Measurements from ENCODE around the gene KHDRBS2. TPM values are rescaled to one million over a fixed set of nuclear protein-coding genes. Genes with fewer than 3 reads are reported as not detected.
A peak's percentile ranks its signal among the peaks of the same experiment; 100 is the strongest.

The KHDRBS2 gene
- total and polyA plus RNA-seq, 2 experiments from 2014 or later, result 5.4 to 11.7 TPM

DNA sequence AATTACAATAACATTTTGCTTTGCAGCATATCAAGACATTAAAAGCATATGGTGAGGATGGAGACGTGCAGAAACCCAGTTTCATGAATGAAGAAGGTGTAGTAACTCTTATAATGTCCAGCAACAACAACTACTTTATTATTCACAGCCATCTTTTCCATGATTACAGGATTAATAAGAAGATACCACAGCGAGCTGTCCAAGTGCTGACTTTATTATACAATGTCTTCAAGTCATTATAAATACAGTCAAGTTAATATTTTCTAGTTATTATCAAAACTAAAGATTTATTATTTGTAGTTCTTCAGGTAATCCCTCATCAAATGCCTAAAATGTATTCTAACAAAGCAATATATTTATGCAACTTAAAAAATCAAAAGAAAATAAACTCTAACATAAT, 2.5 kb upstream of the KHDRBS2 start:
- no peak for ATAC-seq
- H3K27ac ChIP-seq (ENCODE audit: low read depth), result no peak overlapping the region
- H3K4me3 ChIP-seq, result no peak overlapping the region
- no peaks in the 10 kb centered on the region for H3K9me2 ChIP-seq (ENCODE audit: insufficient read depth)
- Mint-ChIP-seq H3K27ac (no peak overlapping the region), H3K9me3 (no peaks in the 10 kb centered on the region; the same call in 2 of the 3 replicates), H3K27me3 (ENCODE audit: insufficient read depth, low read depth, poor library complexity) (peaks cover 1% of the 10 kb centered on the region), H3K4me1 (peaks cover 5% of the 10 kb centered on the region; the same call in 2 of the 3 replicates), H3K4me3 (no peak overlapping the region), H3K36me3 (ENCODE audit: low read depth) (no peaks in the 10 kb centered on the region)
- no peak for DNase-seq (ENCODE audit: low spot score)
- H4K20me1 ChIP-seq (replicated peaks; ENCODE audit: insufficient read depth), result no peaks in the 10 kb centered on the region
- no peak overlapping the region for H2AFZ ChIP-seq
- H3K27me3 ChIP-seq (ENCODE audit: insufficient read depth), result peaks cover 9% of the 10 kb centered on the region
- H3F3A ChIP-seq (replicated peaks; ENCODE audit: low read depth), result no peaks in the 10 kb centered on the region
- H3K79me2 ChIP-seq (replicated peaks; ENCODE audit: insufficient read depth), result 0 out of 2 replicates have a peak, but pooled peaks cover 2% of the 10 kb centered on the region
- H3K4me1 ChIP-seq (ENCODE audit: insufficient read depth), result no peaks in the 10 kb centered on the region
- H3K36me3 ChIP-seq (ENCODE audit: insufficient read depth), result no peaks in the 10 kb centered on the region
- H3K4me2 ChIP-seq, result no peak overlapping the region
- TF ChIP-seq NANOG (IDR thresholded peaks at IDR 0.05; ENCODE audit: borderline replicate concordance), result no peak
- TF ChIP-seq, protein P1, sequence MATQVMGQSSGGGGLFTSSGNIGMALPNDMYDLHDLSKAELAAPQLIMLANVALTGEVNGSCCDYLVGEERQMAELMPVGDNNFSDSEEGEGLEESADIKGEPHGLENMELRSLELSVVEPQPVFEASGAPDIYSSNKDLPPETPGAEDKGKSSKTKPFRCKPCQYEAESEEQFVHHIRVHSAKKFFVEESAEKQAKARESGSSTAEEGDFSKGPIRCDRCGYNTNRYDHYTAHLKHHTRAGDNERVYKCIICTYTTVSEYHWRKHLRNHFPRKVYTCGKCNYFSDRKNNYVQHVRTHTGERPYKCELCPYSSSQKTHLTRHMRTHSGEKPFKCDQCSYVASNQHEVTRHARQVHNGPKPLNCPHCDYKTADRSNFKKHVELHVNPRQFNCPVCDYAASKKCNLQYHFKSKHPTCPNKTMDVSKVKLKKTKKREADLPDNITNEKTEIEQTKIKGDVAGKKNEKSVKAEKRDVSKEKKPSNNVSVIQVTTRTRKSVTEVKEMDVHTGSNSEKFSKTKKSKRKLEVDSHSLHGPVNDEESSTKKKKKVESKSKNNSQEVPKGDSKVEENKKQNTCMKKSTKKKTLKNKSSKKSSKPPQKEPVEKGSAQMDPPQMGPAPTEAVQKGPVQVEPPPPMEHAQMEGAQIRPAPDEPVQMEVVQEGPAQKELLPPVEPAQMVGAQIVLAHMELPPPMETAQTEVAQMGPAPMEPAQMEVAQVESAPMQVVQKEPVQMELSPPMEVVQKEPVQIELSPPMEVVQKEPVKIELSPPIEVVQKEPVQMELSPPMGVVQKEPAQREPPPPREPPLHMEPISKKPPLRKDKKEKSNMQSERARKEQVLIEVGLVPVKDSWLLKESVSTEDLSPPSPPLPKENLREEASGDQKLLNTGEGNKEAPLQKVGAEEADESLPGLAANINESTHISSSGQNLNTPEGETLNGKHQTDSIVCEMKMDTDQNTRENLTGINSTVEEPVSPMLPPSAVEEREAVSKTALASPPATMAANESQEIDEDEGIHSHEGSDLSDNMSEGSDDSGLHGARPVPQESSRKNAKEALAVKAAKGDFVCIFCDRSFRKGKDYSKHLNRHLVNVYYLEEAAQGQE (IDR thresholded peaks at IDR 0.05; ENCODE audit: unreplicated experiment), result no peak
- no peak for TF ChIP-seq CREB1 (CRISPR knock-in tag; IDR thresholded peaks at IDR 0.05; ENCODE audit: low read depth)
- TF ChIP-seq JUNB (IDR thresholded peaks at IDR 0.05; ENCODE audit: unreplicated experiment), result no peak
- TF ChIP-seq, protein P2, sequence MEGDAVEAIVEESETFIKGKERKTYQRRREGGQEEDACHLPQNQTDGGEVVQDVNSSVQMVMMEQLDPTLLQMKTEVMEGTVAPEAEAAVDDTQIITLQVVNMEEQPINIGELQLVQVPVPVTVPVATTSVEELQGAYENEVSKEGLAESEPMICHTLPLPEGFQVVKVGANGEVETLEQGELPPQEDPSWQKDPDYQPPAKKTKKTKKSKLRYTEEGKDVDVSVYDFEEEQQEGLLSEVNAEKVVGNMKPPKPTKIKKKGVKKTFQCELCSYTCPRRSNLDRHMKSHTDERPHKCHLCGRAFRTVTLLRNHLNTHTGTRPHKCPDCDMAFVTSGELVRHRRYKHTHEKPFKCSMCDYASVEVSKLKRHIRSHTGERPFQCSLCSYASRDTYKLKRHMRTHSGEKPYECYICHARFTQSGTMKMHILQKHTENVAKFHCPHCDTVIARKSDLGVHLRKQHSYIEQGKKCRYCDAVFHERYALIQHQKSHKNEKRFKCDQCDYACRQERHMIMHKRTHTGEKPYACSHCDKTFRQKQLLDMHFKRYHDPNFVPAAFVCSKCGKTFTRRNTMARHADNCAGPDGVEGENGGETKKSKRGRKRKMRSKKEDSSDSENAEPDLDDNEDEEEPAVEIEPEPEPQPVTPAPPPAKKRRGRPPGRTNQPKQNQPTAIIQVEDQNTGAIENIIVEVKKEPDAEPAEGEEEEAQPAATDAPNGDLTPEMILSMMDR (conservative IDR thresholded peaks at IDR 0.05; ENCODE audit: low read depth in 2 of 2), result no peak
- no peak for TF ChIP-seq ZNF114 (CRISPR knock-in tag; IDR thresholded peaks at IDR 0.05)

DNA sequence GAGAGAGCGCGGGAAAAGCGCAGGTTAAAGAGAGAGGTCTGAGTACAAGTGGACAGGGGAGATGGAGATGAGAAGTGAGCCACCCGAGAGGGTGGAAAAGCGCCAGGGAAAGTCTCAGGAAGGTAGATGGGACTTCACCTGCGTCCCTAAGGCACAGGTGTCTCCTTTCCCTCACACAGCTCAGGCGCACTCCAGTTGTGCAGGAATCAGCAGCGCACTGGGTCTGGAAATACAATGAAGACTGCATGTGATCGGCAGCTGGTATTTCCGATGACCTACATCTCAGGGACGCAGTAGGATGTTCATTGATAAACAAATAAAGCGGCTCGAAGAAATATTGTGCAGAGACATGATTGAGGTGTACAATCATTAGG, 432 bp upstream of the KHDRBS2 start:
- no peak overlapping the region for H3K27ac Mint-ChIP-seq
- Histone ChIP-seq H3K9me2 (ENCODE audit: insufficient read depth) (no peaks in the 10 kb centered on the region), H3K79me2 (replicated peaks; ENCODE audit: insufficient read depth) (peaks cover 18% of the 10 kb centered on the region), H3K36me3 (ENCODE audit: insufficient read depth) (no peaks in the 10 kb centered on the region), H2AFZ (peak overlapping the region; percentile 74; the same call in 1 of the 2 replicates), H3K27me3 (ENCODE audit: insufficient read depth) (peaks cover 9% of the 10 kb centered on the region), H3K4me3 (peak overlapping the region; percentile 65), H3F3A (replicated peaks; ENCODE audit: low read depth) (no peaks in the 10 kb centered on the region), H3K4me1 (ENCODE audit: insufficient read depth) (no peaks in the 10 kb centered on the region), H3K27ac (ENCODE audit: low read depth) (no peak overlapping the region), H4K20me1 (replicated peaks; ENCODE audit: insufficient read depth) (no peaks in the 10 kb centered on the region), H3K4me2 (peak overlapping the region; percentile 73)
- no peak for TF ChIP-seq EZH2 (IDR thresholded peaks at IDR 0.05; ENCODE audit: low read depth, unreplicated experiment)
- no peak for TF ChIP-seq ZNF331 (CRISPR knock-in tag; IDR thresholded peaks at IDR 0.05; ENCODE audit: low read depth)
- TF ChIP-seq, protein P3, sequence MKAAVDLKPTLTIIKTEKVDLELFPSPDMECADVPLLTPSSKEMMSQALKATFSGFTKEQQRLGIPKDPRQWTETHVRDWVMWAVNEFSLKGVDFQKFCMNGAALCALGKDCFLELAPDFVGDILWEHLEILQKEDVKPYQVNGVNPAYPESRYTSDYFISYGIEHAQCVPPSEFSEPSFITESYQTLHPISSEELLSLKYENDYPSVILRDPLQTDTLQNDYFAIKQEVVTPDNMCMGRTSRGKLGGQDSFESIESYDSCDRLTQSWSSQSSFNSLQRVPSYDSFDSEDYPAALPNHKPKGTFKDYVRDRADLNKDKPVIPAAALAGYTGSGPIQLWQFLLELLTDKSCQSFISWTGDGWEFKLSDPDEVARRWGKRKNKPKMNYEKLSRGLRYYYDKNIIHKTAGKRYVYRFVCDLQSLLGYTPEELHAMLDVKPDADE (IDR thresholded peaks at IDR 0.05), result no peak
- TF ChIP-seq ZNF114 (CRISPR knock-in tag; IDR thresholded peaks at IDR 0.05), result no peak
- TF ChIP-seq, protein P1 (IDR thresholded peaks at IDR 0.05; ENCODE audit: unreplicated experiment), result no peak
- TF ChIP-seq CREB1 (CRISPR knock-in tag; IDR thresholded peaks at IDR 0.05; ENCODE audit: low read depth), result no peak
- no peak for TF ChIP-seq EZH2phosphoT487 (IDR thresholded peaks at IDR 0.05; ENCODE audit: unreplicated experiment)
- no peak for TF ChIP-seq STAT1 (IDR thresholded peaks at IDR 0.05; ENCODE audit: unreplicated experiment)
- no peak for TF ChIP-seq POLR2AphosphoS5 (IDR thresholded peaks at IDR 0.05; ENCODE audit: low read depth)
- DNase-seq (ENCODE audit: low spot score) (peak; percentile 39), ATAC-seq (peak; percentile 55)
- H3K36me3 Mint-ChIP-seq (ENCODE audit: low read depth), result no peaks in the 10 kb centered on the region
- H3K27me3 Mint-ChIP-seq (ENCODE audit: insufficient read depth, low read depth, poor library complexity), result peaks cover 1% of the 10 kb centered on the region
- peak overlapping the region; percentile 82; the same call in 2 of the 3 replicates for H3K4me3 Mint-ChIP-seq
- H3K9me3 Mint-ChIP-seq, result no peaks in the 10 kb centered on the region; the same call in 2 of the 3 replicates
- peaks cover 11% of the 10 kb centered on the region; the same call in 2 of the 3 replicates for H3K4me1 Mint-ChIP-seq

Data from GM23338 (cell line).